ENCODE data around the gene SSH2. TPM values are rescaled to one million over a fixed set of nuclear protein-coding genes. Genes with fewer than 3 reads are reported as not detected.

Gene SSH2
- total and polyA plus RNA-seq, 2 of the 13 experiments (the other 11 are each of a cell fraction or from before 2014, with no cell fraction given), result 6.0 to 6.4 TPM

DNA sequence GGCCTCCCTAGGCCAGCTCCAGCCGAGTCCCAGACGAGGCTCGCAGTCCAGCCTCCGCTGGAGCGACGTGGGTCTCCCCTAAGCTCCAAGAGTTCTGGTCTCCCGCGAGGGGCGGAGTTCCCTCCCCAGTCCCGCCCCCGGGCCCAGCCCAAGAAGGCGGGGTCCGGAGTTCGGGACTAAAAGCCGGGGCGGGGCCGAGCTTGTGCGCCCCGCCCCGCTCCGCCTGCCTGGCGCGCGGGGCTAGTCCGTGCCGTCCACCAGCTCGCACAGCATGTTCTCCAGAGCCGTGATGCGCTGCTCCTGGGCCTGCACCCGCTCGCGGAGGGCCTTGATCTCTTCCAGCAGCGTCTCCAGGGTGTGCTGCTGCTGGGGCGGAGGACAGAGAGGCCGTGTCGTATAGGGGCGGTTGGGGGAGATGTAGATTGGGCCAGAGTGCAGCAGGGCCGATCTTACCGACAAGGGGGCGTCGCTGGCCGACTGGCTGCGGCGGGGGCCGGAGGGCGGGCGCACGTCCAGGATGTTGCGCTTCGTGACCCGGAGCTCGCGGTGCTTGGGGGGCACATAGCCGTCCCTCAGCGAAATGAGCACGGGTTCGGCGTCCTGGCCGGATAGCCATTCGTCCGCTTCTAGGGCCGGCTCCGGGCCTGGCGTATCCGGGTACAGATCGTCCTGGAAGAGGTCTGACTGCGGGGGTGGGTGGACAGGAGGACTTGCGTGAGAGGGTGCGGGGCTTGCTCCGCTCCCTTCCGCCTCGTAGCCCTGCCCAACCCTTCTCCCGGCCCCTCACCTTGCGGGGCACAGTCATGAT lies 314.3 kb downstream of the SSH2 start (continued):
- TF ChIP-seq, protein P1, sequence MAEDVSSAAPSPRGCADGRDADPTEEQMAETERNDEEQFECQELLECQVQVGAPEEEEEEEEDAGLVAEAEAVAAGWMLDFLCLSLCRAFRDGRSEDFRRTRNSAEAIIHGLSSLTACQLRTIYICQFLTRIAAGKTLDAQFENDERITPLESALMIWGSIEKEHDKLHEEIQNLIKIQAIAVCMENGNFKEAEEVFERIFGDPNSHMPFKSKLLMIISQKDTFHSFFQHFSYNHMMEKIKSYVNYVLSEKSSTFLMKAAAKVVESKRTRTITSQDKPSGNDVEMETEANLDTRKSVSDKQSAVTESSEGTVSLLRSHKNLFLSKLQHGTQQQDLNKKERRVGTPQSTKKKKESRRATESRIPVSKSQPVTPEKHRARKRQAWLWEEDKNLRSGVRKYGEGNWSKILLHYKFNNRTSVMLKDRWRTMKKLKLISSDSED (CRISPR knock-in tag; IDR thresholded peaks at IDR 0.05), result no peak
- TF ChIP-seq ZNF431 (CRISPR knock-in tag; IDR thresholded peaks at IDR 0.05; ENCODE audit: borderline replicate concordance, low read depth), result no peak
- TF ChIP-seq IKZF1 (IDR thresholded peaks at IDR 0.05), result no peak
- no peak for TF ChIP-seq ZNF709 (CRISPR knock-in tag; IDR thresholded peaks at IDR 0.05)
- no peak for TF ChIP-seq ELF3 (CRISPR knock-in tag; IDR thresholded peaks at IDR 0.05)
- TF ChIP-seq, protein P2, sequence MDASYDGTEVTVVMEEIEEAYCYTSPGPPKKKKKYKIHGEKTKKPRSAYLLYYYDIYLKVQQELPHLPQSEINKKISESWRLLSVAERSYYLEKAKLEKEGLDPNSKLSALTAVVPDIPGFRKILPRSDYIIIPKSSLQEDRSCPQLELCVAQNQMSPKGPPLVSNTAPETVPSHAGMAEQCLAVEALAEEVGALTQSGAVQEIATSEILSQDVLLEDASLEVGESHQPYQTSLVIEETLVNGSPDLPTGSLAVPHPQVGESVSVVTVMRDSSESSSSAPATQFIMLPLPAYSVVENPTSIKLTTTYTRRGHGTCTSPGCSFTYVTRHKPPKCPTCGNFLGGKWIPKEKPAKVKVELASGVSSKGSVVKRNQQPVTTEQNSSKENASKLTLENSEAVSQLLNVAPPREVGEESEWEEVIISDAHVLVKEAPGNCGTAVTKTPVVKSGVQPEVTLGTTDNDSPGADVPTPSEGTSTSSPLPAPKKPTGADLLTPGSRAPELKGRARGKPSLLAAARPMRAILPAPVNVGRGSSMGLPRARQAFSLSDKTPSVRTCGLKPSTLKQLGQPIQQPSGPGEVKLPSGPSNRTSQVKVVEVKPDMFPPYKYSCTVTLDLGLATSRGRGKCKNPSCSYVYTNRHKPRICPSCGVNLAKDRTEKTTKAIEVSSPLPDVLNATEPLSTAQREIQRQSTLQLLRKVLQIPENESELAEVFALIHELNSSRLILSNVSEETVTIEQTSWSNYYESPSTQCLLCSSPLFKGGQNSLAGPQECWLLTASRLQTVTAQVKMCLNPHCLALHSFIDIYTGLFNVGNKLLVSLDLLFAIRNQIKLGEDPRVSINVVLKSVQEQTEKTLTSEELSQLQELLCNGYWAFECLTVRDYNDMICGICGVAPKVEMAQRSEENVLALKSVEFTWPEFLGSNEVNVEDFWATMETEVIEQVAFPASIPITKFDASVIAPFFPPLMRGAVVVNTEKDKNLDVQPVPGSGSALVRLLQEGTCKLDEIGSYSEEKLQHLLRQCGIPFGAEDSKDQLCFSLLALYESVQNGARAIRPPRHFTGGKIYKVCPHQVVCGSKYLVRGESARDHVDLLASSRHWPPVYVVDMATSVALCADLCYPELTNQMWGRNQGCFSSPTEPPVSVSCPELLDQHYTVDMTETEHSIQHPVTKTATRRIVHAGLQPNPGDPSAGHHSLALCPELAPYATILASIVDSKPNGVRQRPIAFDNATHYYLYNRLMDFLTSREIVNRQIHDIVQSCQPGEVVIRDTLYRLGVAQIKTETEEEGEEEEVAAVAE (CRISPR knock-in tag; IDR thresholded peaks at IDR 0.05; ENCODE audit: borderline replicate concordance), result no peak
- TF ChIP-seq RFX3 (CRISPR knock-in tag; IDR thresholded peaks at IDR 0.05), result no peak
- no peak for TF ChIP-seq ZNF354B (CRISPR knock-in tag; IDR thresholded peaks at IDR 0.05)
- no peak for TF ChIP-seq GFI1 (CRISPR knock-in tag; IDR thresholded peaks at IDR 0.05; ENCODE audit: borderline replicate concordance)
- no peak for TF ChIP-seq ZNF383 (CRISPR knock-in tag; IDR thresholded peaks at IDR 0.05; ENCODE audit: borderline replicate concordance)
- no peak for TF ChIP-seq ZNF331 (CRISPR knock-in tag; IDR thresholded peaks at IDR 0.05)
- 0 out of 2 replicates have a peak, but pooled peaks have one; percentile 54 for TF ChIP-seq RNF2 (conservative IDR thresholded peaks at IDR 0.05; ENCODE audit: low read depth)
- no peak for TF ChIP-seq RAD21 (CRISPR knock-in tag; IDR thresholded peaks at IDR 0.05)
- no peak for TF ChIP-seq NR2F6 (IDR thresholded peaks at IDR 0.05)
- TF ChIP-seq NR2F6 (CRISPR knock-in tag; IDR thresholded peaks at IDR 0.05), result no peak
- no peak for TF ChIP-seq SIX4 (CRISPR knock-in tag; IDR thresholded peaks at IDR 0.05)
- TF ChIP-seq AGO1 (IDR thresholded peaks at IDR 0.05; ENCODE audit: low read depth, low read length, poor library complexity, severe bottlenecking), result peak; percentile 70
- no peak for TF ChIP-seq ARID2 (CRISPR knock-in tag; IDR thresholded peaks at IDR 0.05; ENCODE audit: borderline replicate concordance)
- peak; percentile 92 for TF ChIP-seq DR1 (CRISPR knock-in tag; IDR thresholded peaks at IDR 0.05)
- TF ChIP-seq MATR3 (CRISPR knock-in tag; IDR thresholded peaks at IDR 0.05), result no peak
- no peak for TF ChIP-seq FOXK2 (IDR thresholded peaks at IDR 0.05)
- no peak for TF ChIP-seq ZBTB7A (CRISPR knock-in tag; IDR thresholded peaks at IDR 0.05)
- TF ChIP-seq ZNF205 (CRISPR knock-in tag; IDR thresholded peaks at IDR 0.05), result no peak
- TF ChIP-seq, protein P3, sequence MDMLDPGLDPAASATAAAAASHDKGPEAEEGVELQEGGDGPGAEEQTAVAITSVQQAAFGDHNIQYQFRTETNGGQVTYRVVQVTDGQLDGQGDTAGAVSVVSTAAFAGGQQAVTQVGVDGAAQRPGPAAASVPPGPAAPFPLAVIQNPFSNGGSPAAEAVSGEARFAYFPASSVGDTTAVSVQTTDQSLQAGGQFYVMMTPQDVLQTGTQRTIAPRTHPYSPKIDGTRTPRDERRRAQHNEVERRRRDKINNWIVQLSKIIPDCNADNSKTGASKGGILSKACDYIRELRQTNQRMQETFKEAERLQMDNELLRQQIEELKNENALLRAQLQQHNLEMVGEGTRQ (IDR thresholded peaks at IDR 0.05; ENCODE audit: low read depth, low read length), result no peak
- TF ChIP-seq, protein P3 (CRISPR knock-in tag; IDR thresholded peaks at IDR 0.05; ENCODE audit: borderline replicate concordance), result no peak
- no peak for TF ChIP-seq ZNF24 (IDR thresholded peaks at IDR 0.05)

Data from HepG2 (cell line).